Stimulated activated naive CD8-positive, alpha-beta T cell treated with anti-CD3 and anti-CD28 coated beads, Interleukin-15, amount 100 ng/mL, for 72 hours (primary cell): ENCODE data around the gene CACNB1.

ENCODE experiments used
- ATAC-seq: fragments of 150-1000 bp; cut with Tn5 transposase; 2 replicates; pipeline ENCODE4 v1.10.0; 2021; ENCODE audit warnings: mild to moderate bottlenecking, moderate library complexity
- DNase-seq, 2 donors: peaks; one replicate each; pipeline ENCODE4 v3.0.0; 2021 to 2022
- H3K27ac Mint-ChIP-seq, 2 donors: one replicate each; pipeline ENCODE4 v1.8.0; 2022; ENCODE audit warnings: mild to moderate bottlenecking in 2 of 2, mixed read lengths in 2 of 2, moderate library complexity in 2 of 2
- H3K27me3 Mint-ChIP-seq: one replicate; pipeline ENCODE4 v1.8.0; 2022; ENCODE audit warnings: mixed read lengths
- H3K4me1 Mint-ChIP-seq: one replicate; pipeline ENCODE4 v1.8.0; 2022; ENCODE audit warnings: mild to moderate bottlenecking, mixed read lengths
- H3K4me3 Mint-ChIP-seq, 2 donors: one replicate each; pipeline ENCODE4 v1.8.0; 2022; ENCODE audit warnings: mild to moderate bottlenecking in 2 of 2, mixed read lengths in 2 of 2, moderate library complexity in 1 of 2
- H3K9me3 Mint-ChIP-seq, 2 donors: one replicate each; pipeline ENCODE4 v1.8.0; 2022; ENCODE audit warnings: mixed read lengths in 2 of 2

CACNB1 gene

GRCh38 chr17:39218906-39219305 lies 21.4 kb upstream of the CACNB1 start:
- no peak for ATAC-seq
- Mint-ChIP-seq H3K27ac (no peak overlapping the region), H3K27me3 (peaks cover 51% of the 10 kb centered on the region), H3K4me3 (no peak overlapping the region), H3K9me3 (no peaks in the 10 kb centered on the region), H3K4me1 (peaks cover 9% of the 10 kb centered on the region)
- no peak for DNase-seq

GRCh38 chr17:39217734-39218369 lies 20.4 kb upstream of the CACNB1 start:
- H3K4me3 Mint-ChIP-seq, result peak overlapping the region; percentile 48 to 60
- peaks cover 40% of the 10 kb centered on the region for H3K27me3 Mint-ChIP-seq
- ATAC-seq, result peak; percentile 21

GRCh38 chr17:39213852-39214251 lies 16.4 kb upstream of the CACNB1 start:
- Mint-ChIP-seq H3K4me1 (peaks cover 36% of the 10 kb centered on the region), H3K4me3 (no peak overlapping the region), H3K9me3 (no peaks in the 10 kb centered on the region), H3K27ac (no peak overlapping the region), H3K27me3 (peaks cover 27% of the 10 kb centered on the region)
- DNase-seq (no peak), ATAC-seq (no peak)

More at GRCh38 chr17:39217734-39218369, 20.4 kb upstream of the CACNB1 start:
- DNase-seq, result no peak
- Mint-ChIP-seq H3K9me3 (no peaks in the 10 kb centered on the region), H3K27ac (no peak overlapping the region), H3K4me1 (peaks cover 9% of the 10 kb centered on the region)

GRCh38 chr17:39212841-39213480 lies 15.5 kb upstream of the CACNB1 start:
- DNase-seq (no peak), ATAC-seq (no peak)
- Mint-ChIP-seq H3K27ac (no peak overlapping the region), H3K4me1 (peaks cover 42% of the 10 kb centered on the region), H3K27me3 (peaks cover 20% of the 10 kb centered on the region), H3K9me3 (no peaks in the 10 kb centered on the region), H3K4me3 (no peak overlapping the region)

GRCh38 chr17:39212195-39212810 lies 14.8 kb upstream of the CACNB1 start:
- DNase-seq (no peak), ATAC-seq (no peak)
- H3K4me1 Mint-ChIP-seq, result peaks cover 46% of the 10 kb centered on the region
- no peaks in the 10 kb centered on the region for H3K9me3 Mint-ChIP-seq
- peaks cover 15% of the 10 kb centered on the region for H3K27me3 Mint-ChIP-seq
- H3K27ac Mint-ChIP-seq, result no peak overlapping the region
- no peak overlapping the region for H3K4me3 Mint-ChIP-seq

- Mint-ChIP-seq H3K27me3 (no peaks in the 10 kb centered on the region), H3K27ac (peak overlapping the region in 1 of 2 donors; percentile 9), H3K4me1 (peaks cover 57% of the 10 kb centered on the region), H3K4me3 (peak overlapping the region; percentile 20 to 75), H3K9me3 (no peaks in the 10 kb centered on the region)
- DNase-seq (no peak), ATAC-seq (no peak)
These were observed 12.6 kb upstream of the CACNB1 start for GRCh38 chr17:39210093-39210434.

- DNase-seq, result peak; percentile 69 to 70
- H3K4me1 Mint-ChIP-seq, result peaks cover 61% of the 10 kb centered on the region
- no peaks in the 10 kb centered on the region for H3K27me3 Mint-ChIP-seq
- peak; percentile 79 for ATAC-seq
- H3K4me3 Mint-ChIP-seq, result peak overlapping the region; percentile 20 to 75
- no peak overlapping the region for H3K27ac Mint-ChIP-seq
- no peaks in the 10 kb centered on the region for H3K9me3 Mint-ChIP-seq
These were observed 12.0 kb upstream of the CACNB1 start for GRCh38 chr17:39209317-39210092.

GRCh38 chr17:39208893-39209292 lies 11.4 kb upstream of the CACNB1 start:
- no peaks in the 10 kb centered on the region for H3K9me3 Mint-ChIP-seq
- H3K4me1 Mint-ChIP-seq, result peaks cover 67% of the 10 kb centered on the region
- peak overlapping the region in 1 of 2 donors; percentile 75 for H3K4me3 Mint-ChIP-seq
- H3K27me3 Mint-ChIP-seq, result no peaks in the 10 kb centered on the region
- no peak for DNase-seq
- no peak for ATAC-seq
- no peak overlapping the region for H3K27ac Mint-ChIP-seq

GRCh38 chr17:39208136-39208535 lies 10.7 kb upstream of the CACNB1 start:
- DNase-seq (no peak), ATAC-seq (no peak)
- Mint-ChIP-seq H3K9me3 (no peaks in the 10 kb centered on the region), H3K27me3 (no peaks in the 10 kb centered on the region), H3K4me1 (peaks cover 73% of the 10 kb centered on the region), H3K27ac (no peak overlapping the region), H3K4me3 (peak overlapping the region in 1 of 2 donors; percentile 75)

GRCh38 chr17:39205112-39205526 lies 7.7 kb upstream of the CACNB1 start:
- H3K4me1 Mint-ChIP-seq, result peaks cover 80% of the 10 kb centered on the region
- ATAC-seq (no peak), DNase-seq (no peak)
- H3K27ac Mint-ChIP-seq, result peak overlapping the region in 1 of 2 donors; percentile 19
- no peak overlapping the region for H3K4me3 Mint-ChIP-seq
- no peaks in the 10 kb centered on the region for H3K27me3 Mint-ChIP-seq
- H3K9me3 Mint-ChIP-seq, result no peaks in the 10 kb centered on the region

GRCh38 chr17:39204245-39204644 lies 6.8 kb upstream of the CACNB1 start:
- Mint-ChIP-seq H3K27me3 (no peaks in the 10 kb centered on the region), H3K27ac (peak overlapping the region in 1 of 2 donors; percentile 79), H3K4me3 (no peak overlapping the region), H3K4me1 (peaks cover 80% of the 10 kb centered on the region), H3K9me3 (no peaks in the 10 kb centered on the region)
- DNase-seq (no peak), ATAC-seq (no peak)

- ATAC-seq (no peak), DNase-seq (no peak)
- peak overlapping the region; percentile 98 to 99 for H3K4me3 Mint-ChIP-seq
- peak overlapping the region; percentile 100 for H3K27ac Mint-ChIP-seq
- H3K27me3 Mint-ChIP-seq, result no peaks in the 10 kb centered on the region
- H3K9me3 Mint-ChIP-seq, result no peaks in the 10 kb centered on the region
- peaks cover 70% of the 10 kb centered on the region for H3K4me1 Mint-ChIP-seq
These were observed 3.6 kb upstream of the CACNB1 start for GRCh38 chr17:39200957-39201510.

GRCh38 chr17:39200070-39200879 lies 2.8 kb upstream of the CACNB1 start, which contains the start of gene RPL19:
Gene RPL19, plus strand, starts transcription at chr17:39200283. Its CDS starts 62 bp downstream, at chr17:39200345.
- Mint-ChIP-seq H3K4me3 (peak within 1 kb of the TSS; percentile 98 to 99), H3K27ac (peak within 1 kb of the TSS; percentile 100), H3K9me3 (no peaks in the 10 kb centered on the region), H3K27me3 (no peaks in the 10 kb centered on the region), H3K4me1 (peaks cover 78% of the 10 kb centered on the region)
- ATAC-seq, result peak; percentile 75
- DNase-seq, result peak; percentile 84 to 85

- peaks cover 81% of the 10 kb centered on the region for H3K4me1 Mint-ChIP-seq
- H3K4me3 Mint-ChIP-seq, result peak overlapping the region; percentile 98 to 99
- ATAC-seq (peak; percentile 73), DNase-seq (peak; percentile 86 to 91)
- H3K27me3 Mint-ChIP-seq, result no peaks in the 10 kb centered on the region
- peak overlapping the region; percentile 100 for H3K27ac Mint-ChIP-seq
- H3K9me3 Mint-ChIP-seq, result no peaks in the 10 kb centered on the region
These were observed 2.3 kb upstream of the CACNB1 start for GRCh38 chr17:39199820-39200069.

- Mint-ChIP-seq H3K27ac (peak overlapping the region in 1 of 2 donors; percentile 79), H3K27me3 (no peaks in the 10 kb centered on the region), H3K9me3 (no peaks in the 10 kb centered on the region), H3K4me3 (peak overlapping the region; percentile 85 to 86), H3K4me1 (peaks cover 78% of the 10 kb centered on the region)
- ATAC-seq (no peak), DNase-seq (no peak)
These were observed 707 bp upstream of the CACNB1 start for GRCh38 chr17:39198186-39198566.
